ENCODE measurements around the gene EIF3F.
A peak's percentile ranks its signal among the peaks of the same experiment; 100 is the strongest.
"Not testable (repeated sequence)": the region's sequence is repeated elsewhere in the genome, so short reads cannot be mapped to it uniquely, and the experiment has no call there.

The EIF3F gene
- total RNA-seq = 298 to 320 reads per million in 2 donors

GRCh38 chr11:7986768-7987559, at the start of gene EIF3F:
Gene EIF3F, plus strand, starts transcription at chr11:7987337. Its CDS starts 16 bp downstream, at chr11:7987353.
- peak; percentile 50 to 99 (median 83) for DNase-seq

DNA sequence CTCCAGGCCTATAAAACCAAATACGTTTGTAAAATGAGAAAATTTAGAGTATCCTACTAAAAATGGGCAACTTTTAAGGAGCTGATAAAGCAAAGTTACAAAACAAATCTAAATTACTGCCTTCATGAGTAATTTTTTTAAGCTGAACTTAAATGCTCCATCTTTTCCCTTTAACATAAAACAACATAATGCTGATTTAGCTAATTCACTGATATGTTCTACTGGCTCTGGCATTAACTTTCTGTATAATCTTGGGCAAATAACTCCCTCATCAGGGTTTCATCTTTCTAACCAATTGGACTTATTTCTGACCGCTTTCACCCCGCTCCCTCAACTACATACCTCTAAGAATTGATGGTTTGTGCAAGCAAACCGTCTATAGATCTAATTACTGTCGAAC, 46.0 kb upstream of the EIF3F start:
- DNase-seq = no peak

- no peak for DNase-seq
Observed at GRCh38 chr11:7941608-7942007, 45.5 kb upstream of the EIF3F start, which contains the start of gene OR10A3. Gene OR10A3, minus strand, starts transcription at chr11:7941708. Its CDS starts 2,188 bp downstream, at chr11:7939520.

DNA sequence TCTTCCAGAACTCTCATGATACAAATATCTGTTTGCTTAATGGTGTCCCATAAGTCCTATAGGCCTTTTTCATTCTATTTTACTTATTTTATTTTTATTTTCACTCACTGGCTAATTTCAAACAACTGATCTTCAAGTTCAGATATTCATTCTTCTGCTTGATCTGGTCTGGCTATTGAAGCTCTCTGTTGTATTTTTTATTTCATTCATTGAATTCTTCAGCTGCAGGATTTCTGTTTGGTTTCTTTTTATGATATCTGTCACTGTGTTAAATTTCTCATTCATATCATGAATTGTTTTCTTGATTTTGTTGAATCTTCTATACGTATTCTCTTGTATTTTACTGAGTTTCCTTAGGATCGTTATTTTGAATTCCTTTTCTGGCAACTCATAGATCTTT, 43.0 kb upstream of the EIF3F start:
- DNase-seq = no peak

- DNase-seq = no peak
Observed at GRCh38 chr11:7949934-7950333, 37.2 kb upstream of the EIF3F start.

DNA sequence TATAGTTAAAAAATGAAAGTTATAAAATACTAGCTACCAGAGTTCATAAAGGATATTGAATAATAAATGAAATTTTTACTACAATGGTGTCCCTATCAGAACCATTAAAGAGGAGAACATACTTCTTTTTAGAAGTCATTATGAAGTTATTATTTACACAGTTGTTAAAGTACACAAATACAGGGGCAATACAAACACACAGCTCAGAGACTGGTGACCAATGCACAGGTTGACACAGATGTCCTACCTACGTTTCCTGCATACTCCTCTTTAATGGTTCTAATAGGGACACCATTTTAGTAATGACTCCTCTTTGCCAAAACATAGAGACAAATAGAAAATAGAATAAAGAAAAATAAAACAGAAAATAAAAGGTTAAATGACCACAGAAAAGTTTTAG, 31.9 kb upstream of the EIF3F start:
- no peak for DNase-seq

DNA sequence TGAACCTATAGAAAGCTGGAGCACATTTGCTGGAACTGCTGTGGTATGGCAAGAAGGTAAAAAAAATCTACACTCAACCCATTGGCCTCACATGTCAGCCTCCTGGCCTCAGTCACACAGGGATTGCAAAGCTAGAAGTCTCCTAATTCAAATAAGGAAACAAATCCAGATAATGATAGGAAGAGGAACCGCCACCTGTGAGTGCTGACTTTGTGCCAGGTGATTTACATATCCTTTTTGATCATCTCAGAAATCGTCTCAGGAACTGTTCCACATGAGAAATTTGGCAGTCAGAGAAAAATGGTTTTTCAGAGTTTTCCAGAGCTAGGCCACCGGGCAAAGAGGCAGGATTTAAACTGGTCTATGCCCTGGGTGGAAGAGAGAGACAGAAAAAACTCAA, 22.9 kb upstream of the EIF3F start:
- DNase-seq = no peak

DNA sequence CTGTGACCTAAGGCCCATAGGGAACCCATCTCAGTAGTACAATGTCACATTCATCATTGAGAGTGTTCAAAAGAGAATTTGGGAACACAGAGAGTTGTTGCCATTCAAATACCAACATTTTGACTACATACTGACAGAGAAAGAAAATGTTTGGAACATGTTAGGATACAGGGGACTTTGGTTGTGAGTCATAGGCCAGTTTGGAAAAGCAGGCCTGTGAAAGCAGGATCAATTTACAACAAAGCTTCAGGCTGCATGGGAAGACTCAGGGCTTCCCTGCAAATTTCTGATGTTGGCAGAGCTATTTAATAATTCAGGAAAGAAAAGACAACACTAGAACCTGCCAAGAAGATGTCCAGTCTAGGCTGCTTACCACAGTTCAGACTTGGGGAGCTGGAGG, 22.3 kb upstream of the EIF3F start:
- DNase-seq = no peak

GRCh38 chr11:7965386-7965785, 21.8 kb upstream of the EIF3F start, which contains the start of gene NLRP10:
Gene NLRP10, minus strand, starts transcription at chr11:7965447. Its CDS starts 1,952 bp downstream, at chr11:7963495.
- DNase-seq = no peak

DNA sequence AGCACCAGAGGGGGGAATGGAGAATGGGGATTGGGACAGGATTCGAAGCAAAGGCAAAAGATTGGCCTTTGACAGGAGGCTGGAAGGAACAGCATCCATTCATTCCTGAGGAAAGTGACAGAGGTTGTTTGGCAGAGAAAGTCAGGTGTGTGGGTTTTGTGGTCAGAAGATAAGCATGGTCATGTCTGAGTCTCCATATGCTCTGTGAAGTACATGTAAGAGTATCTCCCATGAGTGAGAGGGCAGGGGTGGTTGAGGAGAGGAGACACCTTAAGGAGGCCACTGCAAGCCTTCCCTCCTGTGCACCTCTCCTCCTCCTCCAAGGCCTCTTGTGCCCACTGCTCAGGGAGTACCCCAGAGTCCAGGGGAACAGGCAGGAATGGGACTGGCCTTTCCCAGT, 20.0 kb upstream of the EIF3F start:
- no peak for DNase-seq

- no peak for DNase-seq
Observed at GRCh38 chr11:7967826-7968225, 19.3 kb upstream of the EIF3F start.

DNA sequence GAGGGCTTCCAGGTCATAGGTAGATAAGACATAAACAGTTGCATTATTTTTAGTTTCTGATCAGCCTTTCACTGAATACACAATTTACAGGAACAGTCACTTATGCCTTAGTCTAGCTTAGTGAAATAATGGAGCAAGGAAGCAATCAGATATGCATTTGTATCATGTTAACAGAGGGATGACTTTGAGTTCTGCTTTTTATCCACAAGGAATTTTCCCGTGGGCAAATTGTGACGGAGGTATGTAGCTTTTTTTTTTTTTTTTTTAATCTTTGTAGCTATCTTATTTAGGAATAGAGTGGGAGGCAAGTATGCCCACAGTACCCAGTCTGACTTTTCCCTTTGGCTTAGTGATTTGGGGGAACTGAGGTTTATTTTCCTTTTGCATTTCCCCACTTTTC, 18.5 kb upstream of the EIF3F start:
- no peak for DNase-seq

GRCh38 chr11:7969756-7970646, 17.1 kb upstream of the EIF3F start:
- DNase-seq = no peak

- DNase-seq = no peak
Observed at GRCh38 chr11:7971846-7972245, 15.3 kb upstream of the EIF3F start.

GRCh38 chr11:7973011-7973410, 14.1 kb upstream of the EIF3F start:
- DNase-seq = no peak

DNA sequence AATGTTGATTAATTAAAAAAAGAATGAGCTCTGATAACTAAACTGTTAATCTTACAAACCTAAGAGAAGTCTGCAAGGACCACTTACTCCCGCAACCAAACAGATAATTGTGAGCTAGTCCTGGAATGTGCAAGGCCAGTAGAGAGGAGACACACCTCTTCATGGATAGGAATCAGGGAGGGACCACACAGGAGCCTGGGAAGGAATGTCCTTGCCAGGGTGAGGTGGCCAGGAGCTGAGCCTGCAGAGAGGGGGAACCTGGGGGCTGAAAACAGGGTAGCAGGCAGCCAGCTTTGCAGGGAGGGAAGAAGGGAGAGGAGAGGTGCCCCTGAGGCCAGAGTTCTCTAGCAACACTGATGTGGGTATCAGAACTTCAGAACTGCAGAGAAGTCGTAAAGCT, 12.5 kb upstream of the EIF3F start:
- DNase-seq = no peak

DNA sequence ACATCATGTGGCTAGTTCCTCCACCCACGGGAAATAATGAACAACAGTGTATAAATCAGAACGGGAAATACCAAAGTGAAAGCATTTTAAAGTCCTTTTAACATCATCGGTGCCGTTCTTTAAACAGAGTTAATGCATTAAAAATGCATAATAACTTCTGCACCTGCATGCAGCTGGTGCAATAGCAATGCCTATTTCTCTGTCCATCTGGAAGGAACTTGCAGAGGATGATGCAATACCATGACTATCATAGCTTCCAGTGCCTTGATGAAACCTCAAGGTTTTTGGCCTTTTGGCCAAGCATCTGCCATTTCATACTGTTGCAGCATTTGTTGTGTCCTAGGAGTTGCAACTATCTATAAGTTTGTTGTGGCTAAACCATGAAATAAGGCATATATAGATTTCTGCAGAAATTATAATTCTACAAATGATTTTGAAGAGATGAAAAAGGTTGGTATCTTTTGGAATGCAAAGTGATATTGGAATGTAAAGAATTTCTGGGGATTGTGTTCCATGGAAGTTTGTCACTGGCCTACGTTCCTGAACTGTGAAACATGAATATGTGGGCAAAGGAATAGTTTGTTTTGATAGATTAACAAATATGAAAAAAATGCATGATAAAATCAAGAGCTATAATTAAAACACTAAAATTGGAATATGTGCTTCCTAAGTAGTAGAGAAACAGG, 9.8 kb upstream of the EIF3F start:
- no peak for DNase-seq

DNA sequence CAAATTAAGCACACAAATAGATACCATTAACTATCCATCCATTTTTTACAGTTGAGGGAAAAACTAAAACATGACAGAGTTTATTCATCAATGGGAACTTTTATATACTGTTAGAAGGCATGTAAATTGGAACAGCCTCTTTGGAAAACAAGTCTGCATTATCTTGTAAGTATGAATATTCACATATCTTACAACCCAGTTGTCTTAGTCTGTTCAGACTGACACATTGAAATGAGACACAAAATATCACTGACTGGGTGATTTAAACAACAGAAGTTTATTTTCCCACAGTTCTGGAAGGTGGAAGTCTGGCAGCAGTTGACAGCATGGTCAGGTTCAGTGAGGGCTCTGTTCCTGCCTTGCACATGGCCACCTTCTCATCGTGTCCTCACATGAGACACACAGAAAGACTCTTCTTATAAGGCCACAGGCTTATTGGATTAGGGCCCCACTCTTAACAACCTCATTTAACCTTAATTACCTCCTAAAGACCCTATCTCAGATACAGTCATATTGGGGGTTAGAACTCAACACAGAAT, 5.4 kb upstream of the EIF3F start:
- DNase-seq = no peak

DNA sequence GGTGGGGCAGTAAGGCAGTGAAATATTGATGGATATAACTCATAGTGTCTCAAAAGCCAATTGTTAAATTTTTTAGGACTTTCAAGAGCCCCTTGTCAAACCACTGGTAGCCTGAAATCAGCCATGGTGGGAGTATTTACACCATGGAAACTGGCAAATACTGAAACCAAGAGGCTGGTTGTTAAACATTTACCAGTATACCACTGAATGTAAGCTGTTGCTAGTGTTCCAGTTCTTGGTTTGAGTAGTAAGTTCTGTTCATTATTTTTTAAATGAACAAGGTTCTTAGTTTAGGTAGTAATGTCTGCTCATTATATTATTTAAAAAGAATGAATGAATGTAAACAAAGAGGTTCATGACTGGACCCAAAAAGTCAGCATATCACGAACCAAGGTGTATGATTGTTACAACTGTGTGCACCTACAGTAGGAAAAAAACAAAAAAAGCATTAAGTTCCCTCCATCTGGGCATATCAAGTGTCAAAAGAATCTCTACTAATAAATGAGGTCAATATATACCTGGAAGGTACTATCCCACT, 4.5 kb upstream of the EIF3F start:
- no peak for DNase-seq

DNA sequence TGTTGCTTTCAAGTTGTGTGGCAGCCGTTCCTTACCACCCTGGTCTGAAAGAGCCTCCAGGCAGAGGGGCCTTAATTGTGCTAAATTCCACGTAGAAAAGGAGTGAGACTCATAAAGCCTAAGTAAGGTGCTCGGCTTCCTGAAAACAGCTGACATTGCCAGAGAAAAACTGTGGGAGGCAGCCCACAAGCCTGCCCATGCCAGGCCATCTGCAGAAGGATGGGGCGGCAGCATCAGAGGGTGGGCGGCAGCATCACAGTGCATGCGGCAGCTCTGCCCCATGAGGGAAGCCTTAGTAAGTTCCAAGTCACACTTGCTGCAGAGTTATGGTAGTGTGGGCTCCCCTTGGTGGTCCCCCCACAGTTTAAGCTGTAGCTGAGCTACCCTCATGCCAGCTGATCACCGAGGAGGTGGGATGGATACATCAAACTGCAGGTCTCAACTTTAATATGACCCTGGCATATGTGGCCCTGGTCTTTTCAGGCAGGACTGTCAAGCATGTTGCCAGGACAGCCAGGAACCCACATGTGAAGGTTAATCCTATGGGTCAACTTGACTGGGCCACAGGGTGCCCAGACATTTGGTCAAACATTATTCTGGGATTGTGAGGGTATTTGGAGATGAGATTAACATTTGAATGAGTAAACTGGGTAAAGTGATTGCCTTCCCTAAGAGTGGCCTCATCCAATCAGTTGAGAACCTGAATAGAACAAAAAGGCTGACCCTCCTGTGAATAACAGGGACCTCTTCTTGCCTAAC, 3.1 kb upstream of the EIF3F start:
- DNase-seq = no peak

DNA sequence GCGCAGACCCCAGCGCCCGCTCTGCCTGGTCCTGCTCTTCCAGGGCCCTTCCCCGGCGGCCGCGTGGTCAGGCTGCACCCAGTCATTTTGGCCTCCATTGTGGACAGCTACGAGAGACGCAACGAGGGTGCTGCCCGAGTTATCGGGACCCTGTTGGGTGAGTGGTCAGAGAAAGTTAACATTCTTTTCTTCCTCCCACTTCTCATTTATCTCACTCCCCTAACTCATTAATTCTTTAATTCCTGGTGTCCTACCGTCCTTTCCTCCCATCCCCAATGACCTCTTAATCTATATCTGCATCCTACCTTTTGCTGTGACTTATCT, 385 bp downstream of the EIF3F start:
- DNase-seq = not testable (repeated sequence)

Data from T-helper 2 cell (primary cell).